CD14-positive monocyte (primary cell): ENCODE results near the gene ZDHHC14. TPM values are rescaled to one million over a fixed set of nuclear protein-coding genes. Genes with fewer than 3 reads are reported as not detected.
A peak's percentile ranks its signal among the peaks of the same experiment; 100 is the strongest.

Experiments used
- DNase-seq, 3 donors: peaks; one replicate each; pipeline ENCODE4 v3.0.0-alpha.2; 2011 to 2022
- H2AFZ ChIP-seq: 2 replicates; pipeline ENCODE4 v1.6.0; 2012; ENCODE audit warnings: mild to moderate bottlenecking, low read depth, low read length, inconsistent platforms; ENCODE audit not compliant: insufficient read depth, poor library complexity, severe bottlenecking
- H3K27ac ChIP-seq, 2 donors: 1 replicate in 1 of 2; 2 replicates in 1 of 2; pipeline ENCODE4 v1.5.1; 2012 to 2013; ENCODE audit warnings: low read length in 2 of 2, control low read depth in 1 of 2, inconsistent platforms in 1 of 2, low read depth in 1 of 2, mild to moderate bottlenecking in 1 of 2
- H3K27me3 ChIP-seq, 2 donors: one replicate each; pipeline versions ENCODE4 v1.6.0 to v1.6.1; 2011 to 2013; ENCODE audit warnings: low read length in 2 of 2; ENCODE audit not compliant: control insufficient read depth in 2 of 2, insufficient read depth in 2 of 2
- H3K36me3 ChIP-seq, 2 donors: replicated peaks in 1 of 2; 1 replicate in 1 of 2; 2 replicates in 1 of 2; pipeline versions ENCODE4 v1.5.1 to v1.6.1; 2012 to 2013; ENCODE audit warnings: low read length in 2 of 2, control low read depth in 1 of 2, inconsistent platforms in 1 of 2, mild to moderate bottlenecking in 1 of 2; ENCODE audit not compliant: insufficient read depth in 2 of 2, control insufficient read depth in 1 of 2
- H3K4me1 ChIP-seq, 2 donors: 1 replicate in 1 of 2; 2 replicates in 1 of 2; pipeline versions ENCODE4 v1.5.1 to v1.6.1; 2012 to 2013; ENCODE audit warnings: low read length in 2 of 2, control low read depth in 1 of 2, inconsistent platforms in 1 of 2, mild to moderate bottlenecking in 1 of 2, moderate library complexity in 1 of 2; ENCODE audit not compliant: insufficient read depth in 2 of 2, control insufficient read depth in 1 of 2
- H3K4me2 ChIP-seq: replicated peaks from 2 replicates; pipeline ENCODE3; 2012; ENCODE audit warnings: low read length, moderate library complexity, mild to moderate bottlenecking; ENCODE audit not compliant: poor library complexity, severe bottlenecking; ENCODE audit errors: extremely low read depth
- H3K4me3 ChIP-seq, 3 experiments: fragments of 200-600 bp in 1 of 3; sonication (generic) in 1 of 3; replicated peaks in 1 of 3; 1 replicate in 2 of 3; 2 replicates in 1 of 3; pipeline ENCODE4 v1.5.1; 2011 to 2013; ENCODE audit warnings: low read length in 3 of 3, mild to moderate bottlenecking in 3 of 3, control low read depth in 2 of 3, low read depth in 2 of 3, inconsistent platforms in 1 of 3, moderate library complexity in 1 of 3
- H3K79me2 ChIP-seq: 2 replicates; pipeline ENCODE4 v1.6.0; 2012; ENCODE audit warnings: mild to moderate bottlenecking, control low read depth, inconsistent platforms, low read length, moderate library complexity; ENCODE audit not compliant: insufficient read depth
- H3K9ac ChIP-seq: 2 replicates; pipeline ENCODE4 v1.6.0; 2017; ENCODE audit warnings: low read length, mild to moderate bottlenecking; ENCODE audit not compliant: insufficient read depth, poor library complexity, severe bottlenecking
- H3K9me3 ChIP-seq, 2 donors: replicated peaks in 1 of 2; 1 replicate in 1 of 2; 2 replicates in 1 of 2; pipeline versions ENCODE4 v1.5.1 to v1.6.1; 2012 to 2013; ENCODE audit warnings: low read length in 2 of 2, control low read depth in 1 of 2; ENCODE audit not compliant: control insufficient read depth in 1 of 2, insufficient read depth in 1 of 2
- H4K20me1 ChIP-seq: 2 replicates; pipeline ENCODE4 v1.6.0; 2012; ENCODE audit warnings: mild to moderate bottlenecking, low read length, control low read depth, moderate library complexity; ENCODE audit not compliant: insufficient read depth
- H3K27ac Mint-ChIP-seq, 7 donors: one replicate each; pipeline ENCODE4 v1.8.0; 2020; ENCODE audit warnings: mild to moderate bottlenecking in 7 of 7, mixed read lengths in 7 of 7, moderate library complexity in 6 of 7, inconsistent platforms in 2 of 7
- H3K27me3 Mint-ChIP-seq, 3 donors: one replicate each; pipeline ENCODE4 v1.8.0; 2021 to 2022; ENCODE audit warnings: low read depth in 3 of 3, mild to moderate bottlenecking in 3 of 3, mixed read lengths in 3 of 3, moderate library complexity in 3 of 3, inconsistent platforms in 1 of 3
- H3K36me3 Mint-ChIP-seq, 2 donors: one replicate each; pipeline ENCODE4 v1.8.0; 2020; ENCODE audit warnings: mixed read lengths in 2 of 2, inconsistent platforms in 1 of 2, mild to moderate bottlenecking in 1 of 2
- H3K4me1 Mint-ChIP-seq: one replicate; pipeline ENCODE4 v1.8.0; 2020; ENCODE audit warnings: mild to moderate bottlenecking, mixed read lengths
- H3K4me3 Mint-ChIP-seq, 2 donors: one replicate each; pipeline ENCODE4 v1.8.0; 2020; ENCODE audit warnings: mild to moderate bottlenecking in 2 of 2, mixed read lengths in 2 of 2, moderate library complexity in 1 of 2
- H3K9me3 Mint-ChIP-seq, 7 donors: one replicate each; pipeline ENCODE4 v1.8.0; 2020 to 2022; ENCODE audit warnings: mixed read lengths in 7 of 7, mild to moderate bottlenecking in 6 of 7, moderate library complexity in 6 of 7, inconsistent platforms in 2 of 7
- CTCF ChIP-seq: fragments of 200-600 bp; IDR thresholded peaks from one replicate; pipeline ENCODE4 v1.8.0; 2022; ENCODE audit warnings: antibody characterized with exemption, mild to moderate bottlenecking
- WGBS: methylation state at CpG from one replicate; pipeline ENCODE4 v1.1.5; 2013; ENCODE audit warnings: missing lambda C conversion rate; ENCODE audit not compliant: insufficient coverage; 5-methylcytosine and 5-hydroxymethylcytosine counted together
- intact Hi-C, 2 donors: fragments of 100-400 bp; cut with micrococcal nuclease; formaldehyde crosslinking; loops; one replicate each; pipeline versions ENCODE4 v1.15.0 to v1.15.1; 2023
- polyA plus RNA-seq, 3 donors: library from polyadenylated mRNA; depleted of rRNA in 1 of 3; unstranded in 2 of 3; stranded (reverse) in 1 of 3; fragments of 300-500 nt in 2 of 3; fragments of >200 nt in 1 of 3; fragmentation: Illumina TruSeq in 2 of 3; gene quantifications; 1 replicate in 2 of 3; 2 replicates in 1 of 3; pipeline ENCODE4 v1.2.3, GENCODE V29; 2012 to 2021

ZDHHC14 gene
- polyA plus RNA-seq, 3 donors: 0.30 to 1.7 (median 0.93) TPM

- no peak for DNase-seq
- Histone ChIP-seq H3K9me3 (no peaks in the 10 kb centered on the region), H3K36me3 (no peaks in the 10 kb centered on the region), H3K4me3 (no peak overlapping the region), H3K27me3 (no peaks in the 10 kb centered on the region), H3K27ac (no peak overlapping the region), H3K4me2 (no peak overlapping the region), H3K79me2 (no peaks in the 10 kb centered on the region), H3K9ac (no peak overlapping the region), H2AFZ (no peak overlapping the region), H4K20me1 (no peaks in the 10 kb centered on the region), H3K4me1 (peaks cover 16 to 21% of the 10 kb centered on the region in 2 donors)
- no peak for TF ChIP-seq CTCF
- H3K4me1 Mint-ChIP-seq: peaks cover 15% of the 10 kb centered on the region
- H3K27ac Mint-ChIP-seq: peak overlapping the region in 2 of 7 donors; percentile 2 to 67
- H3K4me3 Mint-ChIP-seq: no peak overlapping the region
- intact Hi-C loops: loop anchor here in 1 of 2 donors (5.0 kb wide), 1 partner anchor 34 kb away; no protein-coding TSS in a partner anchor
- H3K9me3 Mint-ChIP-seq: peaks cover 0 to 1% (median 0%) of the 10 kb centered on the region in 7 donors
- peaks cover 0 to 3% (median 0%) of the 10 kb centered on the region in 3 donors for H3K27me3 Mint-ChIP-seq
- peaks cover 6 to 18% of the 10 kb centered on the region in 2 donors for H3K36me3 Mint-ChIP-seq
- WGBS: 83% methylated on average over 1 of the region's 3 CpGs
Measured at GRCh38 chr6:157546321-157546720, 165.3 kb downstream of the ZDHHC14 start.

DNA sequence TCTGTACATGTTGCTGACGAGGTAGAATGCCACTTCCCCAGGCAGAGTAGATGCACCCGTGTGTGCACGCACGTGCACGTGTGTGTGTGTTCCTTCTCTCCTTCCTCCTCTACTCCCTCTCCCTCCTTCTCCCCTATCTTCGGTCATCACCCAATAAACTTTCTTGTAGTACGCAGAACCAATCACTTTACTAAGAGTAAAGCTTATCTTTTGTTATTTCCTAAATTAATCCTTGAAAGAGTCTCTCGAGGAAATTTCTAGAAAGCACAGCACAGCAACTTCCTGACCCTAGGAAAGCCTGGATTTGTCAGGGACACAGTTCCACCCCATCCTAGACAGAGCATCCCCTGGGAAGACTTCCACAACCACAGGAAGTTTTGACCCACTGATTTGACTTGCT lies 166.1 kb downstream of the ZDHHC14 start:
- no peak overlapping the region for H3K4me2 ChIP-seq
- Mint-ChIP-seq H3K36me3 (peaks cover 6 to 16% of the 10 kb centered on the region in 2 donors), H3K4me1 (peaks cover 15% of the 10 kb centered on the region), H3K27ac (no peak overlapping the region), H3K9me3 (peaks cover 0 to 1% (median 0%) of the 10 kb centered on the region in 7 donors), H3K27me3 (peaks cover 0 to 2% (median 0%) of the 10 kb centered on the region in 3 donors), H3K4me3 (no peak overlapping the region)
- intact Hi-C loops: loop anchor here in 1 of 2 donors (5.0 kb wide), 1 partner anchor 35 kb away; no protein-coding TSS in a partner anchor
- H3K9me3 ChIP-seq: no peaks in the 10 kb centered on the region
- no peak overlapping the region for H3K9ac ChIP-seq
- peaks cover 16 to 21% of the 10 kb centered on the region in 2 donors for H3K4me1 ChIP-seq
- H3K27me3 ChIP-seq: no peaks in the 10 kb centered on the region
- DNase-seq: no peak
- no peak overlapping the region for H2AFZ ChIP-seq
- no peak overlapping the region for H3K4me3 ChIP-seq
- H3K27ac ChIP-seq: no peak overlapping the region
- TF ChIP-seq CTCF: no peak
- no peaks in the 10 kb centered on the region for H4K20me1 ChIP-seq
- 87% methylated on average over 2 of the region's 8 CpGs for WGBS
- no peaks in the 10 kb centered on the region for H3K36me3 ChIP-seq
- H3K79me2 ChIP-seq: no peaks in the 10 kb centered on the region
